ENCODE data around the gene CCL25.

GRCh38 chr19:8064911-8065874 is 12.6 kb downstream of the CCL25 start:
- TF ChIP-seq POLR2AphosphoS5 (IDR thresholded peaks at IDR 0.05; ENCODE audit: low read depth, low read length): no peak
- TF ChIP-seq POLR2A (IDR thresholded peaks at IDR 0.05; ENCODE audit: low read depth, low read length): no peak
